Hepatocyte (in vitro differentiated cells): Measurements from ENCODE around the gene ZKSCAN4.

Experiments
- EZH2 ChIP-seq: fragments of 200-600 bp; sonication (generic); IDR thresholded peaks from 2 replicates; pipeline ENCODE4 v1.6.1; 2016; ENCODE audit warnings: antibody characterized with exemption, mild to moderate bottlenecking, borderline replicate concordance
- EZH2phosphoT487 ChIP-seq: fragments of 200-600 bp; sonication (generic); IDR thresholded peaks from one replicate; pipeline ENCODE4 v1.6.1; 2018; ENCODE audit warnings: antibody characterized with exemption, mild to moderate bottlenecking, low read depth, moderate library complexity; ENCODE audit not compliant: unreplicated experiment, severe bottlenecking
- TF ChIP-seq, protein P1 (sequence below): fragments of 200-600 bp; sonication (generic); IDR thresholded peaks from 2 replicates; pipeline ENCODE4 v1.5.1; 2016; ENCODE audit warnings: antibody characterized with exemption, mild to moderate bottlenecking; ENCODE audit not compliant: poor library complexity

DNA sequence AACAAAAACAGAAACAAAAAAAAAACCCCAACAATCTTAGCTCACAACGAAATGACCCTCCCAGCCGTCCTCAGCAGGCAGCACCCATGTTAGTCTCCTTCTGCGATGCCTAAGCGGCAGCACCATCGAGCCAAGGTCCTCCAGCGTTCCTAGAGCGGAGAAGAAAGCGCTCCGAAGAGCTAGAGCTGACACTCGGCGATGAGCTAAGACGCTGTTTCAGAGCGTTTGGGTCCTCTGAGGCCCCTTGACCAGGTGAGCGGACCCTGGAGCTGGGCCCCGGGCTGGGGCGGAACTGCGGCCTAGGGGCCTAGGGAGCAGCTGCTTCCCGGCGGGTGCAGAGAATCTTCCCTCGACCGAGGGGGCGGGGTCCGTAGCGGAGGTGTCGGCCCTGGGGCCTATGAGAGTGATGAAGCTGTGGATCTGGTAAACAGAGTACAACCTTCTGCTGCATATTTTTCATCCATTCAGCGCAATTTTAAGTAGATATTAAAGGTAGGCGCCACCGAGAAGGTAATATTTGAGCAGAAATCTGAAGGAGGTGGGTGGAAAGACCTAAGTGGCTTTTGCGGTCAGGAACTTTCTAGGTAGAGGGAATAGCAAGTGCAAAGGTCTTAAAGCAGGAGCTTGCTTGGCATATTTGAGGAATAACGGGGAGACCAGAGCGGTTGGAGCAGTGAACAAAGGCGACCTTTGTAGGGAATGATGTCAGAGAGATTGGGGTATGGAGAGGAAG is 15.1 kb upstream of the ZKSCAN4 start, which contains the start of gene ZSCAN26:
- TF ChIP-seq, protein P1, sequence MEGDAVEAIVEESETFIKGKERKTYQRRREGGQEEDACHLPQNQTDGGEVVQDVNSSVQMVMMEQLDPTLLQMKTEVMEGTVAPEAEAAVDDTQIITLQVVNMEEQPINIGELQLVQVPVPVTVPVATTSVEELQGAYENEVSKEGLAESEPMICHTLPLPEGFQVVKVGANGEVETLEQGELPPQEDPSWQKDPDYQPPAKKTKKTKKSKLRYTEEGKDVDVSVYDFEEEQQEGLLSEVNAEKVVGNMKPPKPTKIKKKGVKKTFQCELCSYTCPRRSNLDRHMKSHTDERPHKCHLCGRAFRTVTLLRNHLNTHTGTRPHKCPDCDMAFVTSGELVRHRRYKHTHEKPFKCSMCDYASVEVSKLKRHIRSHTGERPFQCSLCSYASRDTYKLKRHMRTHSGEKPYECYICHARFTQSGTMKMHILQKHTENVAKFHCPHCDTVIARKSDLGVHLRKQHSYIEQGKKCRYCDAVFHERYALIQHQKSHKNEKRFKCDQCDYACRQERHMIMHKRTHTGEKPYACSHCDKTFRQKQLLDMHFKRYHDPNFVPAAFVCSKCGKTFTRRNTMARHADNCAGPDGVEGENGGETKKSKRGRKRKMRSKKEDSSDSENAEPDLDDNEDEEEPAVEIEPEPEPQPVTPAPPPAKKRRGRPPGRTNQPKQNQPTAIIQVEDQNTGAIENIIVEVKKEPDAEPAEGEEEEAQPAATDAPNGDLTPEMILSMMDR: no peak
- TF ChIP-seq EZH2 (no peak), EZH2phosphoT487 (no peak)
